Measurements from ENCODE around the gene UCKL1. TPM values are rescaled to one million over a fixed set of nuclear protein-coding genes. Genes with fewer than 3 reads are reported as not detected.
"Not testable (repeated sequence)": the region's sequence is repeated elsewhere in the genome, so short reads cannot be mapped to it uniquely, and the experiment has no call there.

Gene UCKL1
- total RNA-seq, 6 experiments from 2014 or later = 13.1 to 28.5 (median 16.9) TPM

- Histone ChIP-seq H3K4me3 (no peak overlapping the region), H3K4me1 (no peaks in the 10 kb centered on the region), H3K9me3 (no peaks in the 10 kb centered on the region), H3K27ac (no peak overlapping the region), H3K36me3 (peaks cover 0 to 14% (median 8%) of the 10 kb centered on the region in 4 donors), H3K27me3 (no peaks in the 10 kb centered on the region)
- intact Hi-C loops (cut with DNase I) = no loop called here
- TF ChIP-seq POLR2A (IDR thresholded peaks at IDR 0.05) (no peak), CTCF (IDR thresholded peaks at IDR 0.05) (no peak)
- WGBS (ENCODE audit: insufficient coverage, low coverage, low lambda C conversion rate, missing lambda C conversion rate) = 72% methylated on average over 8 of the region's 9 CpGs
- no peak for DNase-seq
- no peak for ATAC-seq
Measured at GRCh38 chr20:63924241-63924640, 32.0 kb downstream of the UCKL1 start.

- H3K27ac ChIP-seq = no peak overlapping the region
- no peak for TF ChIP-seq CTCF (IDR thresholded peaks at IDR 0.05)
- no peak for TF ChIP-seq POLR2A (IDR thresholded peaks at IDR 0.05)
- H3K4me1 ChIP-seq = no peaks in the 10 kb centered on the region
- no peak for DNase-seq
- no peak overlapping the region for H3K4me3 ChIP-seq
- WGBS (ENCODE audit: insufficient coverage, low coverage, low lambda C conversion rate, missing lambda C conversion rate) = 80% methylated on average over 8 of the region's 8 CpGs
- peaks cover 0 to 8% (median 6%) of the 10 kb centered on the region in 4 donors for H3K36me3 ChIP-seq
- no peak for ATAC-seq
- intact Hi-C loops (cut with DNase I) = no loop called here
- no peaks in the 10 kb centered on the region for H3K9me3 ChIP-seq
- H3K27me3 ChIP-seq = no peaks in the 10 kb centered on the region
Measured at GRCh38 chr20:63923651-63924050, 32.6 kb downstream of the UCKL1 start.

GRCh38 chr20:63920226-63920625 lies 36.0 kb downstream of the UCKL1 start:
- H3K4me3 ChIP-seq = no peak overlapping the region
- H3K27me3 ChIP-seq = no peaks in the 10 kb centered on the region
- no peak for DNase-seq
- ATAC-seq = peak in 1 of 4 donors; percentile 43
- H3K9me3 ChIP-seq = no peaks in the 10 kb centered on the region
- H3K27ac ChIP-seq = no peak overlapping the region
- H3K36me3 ChIP-seq = peaks cover 0 to 2% (median 0%) of the 10 kb centered on the region in 4 donors
- no peaks in the 10 kb centered on the region for H3K4me1 ChIP-seq
- intact Hi-C loops (cut with DNase I) = no loop called here
- no peak for TF ChIP-seq POLR2A (IDR thresholded peaks at IDR 0.05)
- no peak for TF ChIP-seq CTCF (IDR thresholded peaks at IDR 0.05)
- 89% methylated on average over 13 of the region's 23 CpGs for WGBS (ENCODE audit: insufficient coverage, low coverage, low lambda C conversion rate, missing lambda C conversion rate)

GRCh38 chr20:63919130-63919529 lies 37.1 kb downstream of the UCKL1 start:
- WGBS (ENCODE audit: insufficient coverage, low coverage, low lambda C conversion rate, missing lambda C conversion rate) = 90% methylated on average over 12 of the region's 19 CpGs
- H3K27me3 ChIP-seq = no peaks in the 10 kb centered on the region
- DNase-seq (no peak), ATAC-seq (no peak)
- H3K27ac ChIP-seq = no peak overlapping the region
- H3K36me3 ChIP-seq = peaks cover 0 to 2% (median 0%) of the 10 kb centered on the region in 4 donors
- no peak overlapping the region for H3K4me3 ChIP-seq
- no peaks in the 10 kb centered on the region for H3K4me1 ChIP-seq
- TF ChIP-seq POLR2A (IDR thresholded peaks at IDR 0.05) = no peak
- TF ChIP-seq CTCF (IDR thresholded peaks at IDR 0.05) = no peak
- no peaks in the 10 kb centered on the region for H3K9me3 ChIP-seq
- intact Hi-C loops (cut with DNase I) = no loop called here

GRCh38 chr20:63917811-63918210 lies 38.4 kb downstream of the UCKL1 start:
- Histone ChIP-seq H3K27me3 (no peaks in the 10 kb centered on the region), H3K36me3 (peaks cover 0 to 2% (median 0%) of the 10 kb centered on the region in 4 donors), H3K27ac (no peak overlapping the region), H3K4me3 (no peak overlapping the region), H3K9me3 (no peaks in the 10 kb centered on the region), H3K4me1 (no peaks in the 10 kb centered on the region)
- WGBS (ENCODE audit: insufficient coverage, low coverage, low lambda C conversion rate, missing lambda C conversion rate) = 76% methylated on average over 2 of the region's 11 CpGs
- intact Hi-C loops (cut with DNase I) = no loop called here
- no peak for ATAC-seq
- no peak for DNase-seq
- TF ChIP-seq CTCF (IDR thresholded peaks at IDR 0.05) (no peak), POLR2A (IDR thresholded peaks at IDR 0.05) (no peak)

GRCh38 chr20:63916371-63916939 lies 39.8 kb downstream of the UCKL1 start:
- H3K4me1 ChIP-seq; ATAC-seq; DNase-seq; H3K36me3 ChIP-seq; H3K27ac ChIP-seq; H3K27me3 ChIP-seq; H3K4me3 ChIP-seq; H3K9me3 ChIP-seq; intact Hi-C loops (cut with DNase I): not testable (repeated sequence)
- WGBS (ENCODE audit: insufficient coverage, low coverage, low lambda C conversion rate, missing lambda C conversion rate) = 85% methylated on average over 7 of the region's 8 CpGs
